ENCODE measurements around the gene TSPAN12.
A peak's percentile ranks its signal among the peaks of the same experiment; 100 is the strongest.
"Not testable (repeated sequence)": the region's sequence is repeated elsewhere in the genome, so short reads cannot be mapped to it uniquely, and the experiment has no call there.

TSPAN12 gene, protein sequence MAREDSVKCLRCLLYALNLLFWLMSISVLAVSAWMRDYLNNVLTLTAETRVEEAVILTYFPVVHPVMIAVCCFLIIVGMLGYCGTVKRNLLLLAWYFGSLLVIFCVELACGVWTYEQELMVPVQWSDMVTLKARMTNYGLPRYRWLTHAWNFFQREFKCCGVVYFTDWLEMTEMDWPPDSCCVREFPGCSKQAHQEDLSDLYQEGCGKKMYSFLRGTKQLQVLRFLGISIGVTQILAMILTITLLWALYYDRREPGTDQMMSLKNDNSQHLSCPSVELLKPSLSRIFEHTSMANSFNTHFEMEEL

GRCh38 chr7:120857588-120858573 is at the start of gene TSPAN12:
Gene TSPAN12, minus strand, starts transcription at chr7:120858144. Its CDS starts 1,381 bp downstream, at chr7:120856763.
- peak within 1 kb of the TSS in 20 of 21 experiments; percentile 29 to 88 (median 70) for H3K27ac ChIP-seq
- H3K4me3 ChIP-seq, result peak within 1 kb of the TSS; percentile 40 to 68 (median 51)

DNA sequence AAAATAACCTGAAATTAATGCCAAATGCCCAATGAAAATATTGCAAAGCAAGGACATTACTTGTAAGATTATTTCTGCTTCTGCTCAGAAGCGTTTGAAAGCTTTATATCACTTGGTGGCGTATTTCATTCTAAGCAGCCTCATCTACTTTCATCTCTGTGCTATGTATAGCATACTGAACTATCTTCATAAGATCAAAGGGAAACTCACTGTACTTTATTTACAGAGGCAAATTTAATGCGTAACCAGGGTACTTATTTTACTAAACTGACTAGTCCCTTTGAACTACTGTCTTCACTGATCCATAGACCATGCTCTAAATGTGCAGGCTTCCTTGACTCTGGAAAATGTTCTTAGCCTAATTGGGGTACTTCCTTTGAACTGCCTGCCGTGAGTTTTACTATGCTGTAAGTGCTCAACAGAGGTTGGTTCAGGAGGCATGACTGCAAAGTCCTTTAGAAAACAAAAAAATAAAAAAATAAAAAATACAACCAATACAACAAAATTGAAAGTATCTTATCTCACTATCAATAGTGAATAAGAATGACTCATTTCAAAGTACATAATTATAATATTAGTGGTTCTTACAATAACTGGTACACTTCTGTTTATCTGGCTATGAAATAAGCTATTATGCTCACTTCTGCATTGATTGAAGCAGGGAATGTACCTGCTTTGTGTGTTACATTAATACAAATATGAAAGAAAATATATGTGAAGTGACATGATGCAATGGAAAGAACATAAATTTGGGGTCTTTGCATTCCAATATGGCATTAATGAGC is 41.0 kb upstream of the TSPAN12 start:
- Histone ChIP-seq H3K4me3 (no peak overlapping the region), H3K27ac (no peak overlapping the region)

DNA sequence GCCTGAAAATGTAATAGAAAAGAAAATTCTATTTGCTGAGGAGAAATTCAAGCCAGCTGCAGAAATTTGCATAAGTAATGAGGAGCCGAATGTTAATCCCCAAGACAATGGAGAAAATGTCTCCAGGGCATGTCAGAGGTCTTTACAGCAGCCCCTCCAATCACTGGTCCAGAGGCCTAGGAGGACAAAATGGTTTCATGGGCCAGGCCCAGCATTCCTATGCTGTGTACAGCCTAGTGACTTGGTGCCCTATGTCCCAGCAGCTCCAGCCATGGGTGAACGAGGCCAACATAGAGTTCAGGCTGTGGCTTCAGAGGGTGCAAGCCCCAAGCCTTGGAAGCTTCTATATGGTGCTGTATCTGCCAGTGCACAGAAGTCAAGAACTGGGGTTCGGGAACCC is 37.3 kb upstream of the TSPAN12 start:
- H3K27ac ChIP-seq, H3K4me3 ChIP-seq: not testable (repeated sequence)

- H3K27ac ChIP-seq, H3K4me3 ChIP-seq: not testable (repeated sequence)
Measured at GRCh38 chr7:120885602-120886001, 27.7 kb upstream of the TSPAN12 start.

GRCh38 chr7:120877701-120878100 is 19.8 kb upstream of the TSPAN12 start:
- Histone ChIP-seq H3K27ac (no peak overlapping the region), H3K4me3 (no peak overlapping the region)

DNA sequence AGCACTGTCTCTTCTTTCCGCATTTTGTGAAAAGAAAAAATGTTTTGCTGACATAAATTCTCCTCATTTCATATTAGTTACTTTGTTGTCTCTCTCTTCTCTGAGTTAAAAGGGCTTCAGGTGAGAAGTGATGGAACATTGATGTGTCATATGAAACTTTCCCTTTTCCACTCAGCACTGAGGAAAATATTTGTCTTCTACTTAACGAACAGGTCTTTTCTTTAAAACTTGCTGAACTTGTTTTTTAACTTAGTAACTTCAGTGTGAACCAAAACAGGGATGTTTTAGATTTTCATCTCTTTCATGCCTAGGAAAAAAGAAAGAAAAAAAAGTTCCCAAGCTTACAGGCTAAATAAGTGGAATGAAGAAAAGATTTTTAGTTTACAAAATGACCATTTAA is 19.0 kb upstream of the TSPAN12 start:
- Histone ChIP-seq H3K27ac (no peak overlapping the region), H3K4me3 (no peak overlapping the region)

- Histone ChIP-seq H3K27ac (no peak overlapping the region), H3K4me3 (no peak overlapping the region)
Measured at GRCh38 chr7:120874722-120875121, 16.8 kb upstream of the TSPAN12 start.

DNA sequence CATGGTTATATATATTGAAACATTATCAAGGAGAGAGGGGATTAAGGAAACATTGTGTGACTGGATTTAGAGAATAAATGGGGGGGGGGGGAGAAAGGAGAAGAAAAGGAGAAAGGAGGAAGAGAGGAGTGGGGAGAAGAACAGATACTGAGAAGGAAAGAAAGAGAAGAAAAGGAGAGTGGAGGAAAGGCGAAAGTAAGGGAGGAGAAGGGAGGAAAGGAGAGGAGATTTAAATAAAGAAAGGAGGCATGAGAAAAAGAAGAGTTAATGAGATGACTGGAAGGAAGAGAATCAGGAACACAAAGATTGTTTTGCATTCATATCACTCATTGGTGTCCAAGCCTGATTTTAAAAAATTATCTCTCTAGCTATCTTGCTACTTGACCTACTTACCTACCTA is 16.1 kb upstream of the TSPAN12 start:
- Histone ChIP-seq H3K27ac (no peak overlapping the region), H3K4me3 (no peak overlapping the region)

- Histone ChIP-seq H3K4me3 (no peak overlapping the region), H3K27ac (no peak overlapping the region)
Measured at GRCh38 chr7:120873401-120873800, 15.5 kb upstream of the TSPAN12 start.

- H3K27ac ChIP-seq, result no peak overlapping the region
- no peak overlapping the region for H3K4me3 ChIP-seq
Measured at GRCh38 chr7:120869700-120870099, 11.8 kb upstream of the TSPAN12 start.

DNA sequence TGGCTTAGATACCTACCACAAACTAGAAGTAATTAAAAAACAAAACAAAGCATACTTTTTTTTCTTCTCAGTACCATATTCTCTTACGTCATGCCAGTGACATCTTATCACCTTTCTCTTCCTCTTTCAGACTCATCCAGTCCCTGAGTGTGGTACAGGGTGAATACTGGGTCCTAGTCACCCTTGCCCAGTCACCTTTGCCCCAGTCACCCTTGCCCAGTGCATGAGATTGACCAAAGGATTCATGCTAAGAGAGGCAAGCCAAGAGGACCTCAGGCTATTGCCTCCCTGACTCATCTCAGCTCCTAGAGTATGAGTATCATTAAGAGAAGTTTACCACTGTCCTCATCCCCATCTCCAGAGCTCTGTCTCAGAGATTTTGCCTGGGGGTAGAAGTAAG is 10.0 kb upstream of the TSPAN12 start:
- Histone ChIP-seq H3K27ac (no peak overlapping the region), H3K4me3 (no peak overlapping the region)

- Histone ChIP-seq H3K27ac (no peak overlapping the region), H3K4me3 (no peak overlapping the region)
Measured at GRCh38 chr7:120865191-120865981, 7.4 kb upstream of the TSPAN12 start.

DNA sequence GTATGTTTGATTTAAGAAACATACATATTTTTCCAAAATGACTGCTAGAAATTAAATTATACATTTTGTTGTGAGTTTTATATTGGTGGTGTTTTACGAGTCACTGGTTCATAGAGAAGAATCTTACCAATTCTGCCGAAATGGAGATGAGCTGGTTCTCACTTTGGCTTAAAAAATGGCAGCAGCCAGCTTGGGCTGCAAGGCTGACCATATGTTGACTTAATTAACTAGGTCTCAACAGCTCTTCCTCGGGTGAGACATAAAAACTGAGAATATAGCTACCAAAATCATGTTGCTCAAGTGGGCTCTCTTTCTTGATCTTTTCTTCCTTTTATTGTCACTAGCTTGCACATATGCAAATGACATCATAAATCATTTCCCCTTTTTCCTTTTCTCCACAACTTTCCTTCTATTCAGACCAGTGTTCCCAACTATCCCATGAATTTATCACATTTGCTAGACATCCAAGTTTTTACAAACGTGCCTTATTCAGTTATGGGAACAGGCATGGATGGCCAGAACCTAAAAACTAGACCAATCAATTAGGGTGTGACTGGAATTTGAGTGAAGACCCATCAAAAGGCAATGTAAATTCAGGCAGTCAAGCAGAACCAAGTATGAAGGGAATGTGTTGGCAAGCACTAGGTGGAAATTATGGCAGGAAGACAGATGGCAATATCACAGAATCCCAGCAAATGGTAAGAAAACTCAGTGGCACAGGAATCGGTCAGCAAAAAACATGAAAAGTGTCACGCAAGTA is 6.4 kb upstream of the TSPAN12 start:
- H3K4me3 ChIP-seq, result no peak overlapping the region
- no peak overlapping the region for H3K27ac ChIP-seq

DNA sequence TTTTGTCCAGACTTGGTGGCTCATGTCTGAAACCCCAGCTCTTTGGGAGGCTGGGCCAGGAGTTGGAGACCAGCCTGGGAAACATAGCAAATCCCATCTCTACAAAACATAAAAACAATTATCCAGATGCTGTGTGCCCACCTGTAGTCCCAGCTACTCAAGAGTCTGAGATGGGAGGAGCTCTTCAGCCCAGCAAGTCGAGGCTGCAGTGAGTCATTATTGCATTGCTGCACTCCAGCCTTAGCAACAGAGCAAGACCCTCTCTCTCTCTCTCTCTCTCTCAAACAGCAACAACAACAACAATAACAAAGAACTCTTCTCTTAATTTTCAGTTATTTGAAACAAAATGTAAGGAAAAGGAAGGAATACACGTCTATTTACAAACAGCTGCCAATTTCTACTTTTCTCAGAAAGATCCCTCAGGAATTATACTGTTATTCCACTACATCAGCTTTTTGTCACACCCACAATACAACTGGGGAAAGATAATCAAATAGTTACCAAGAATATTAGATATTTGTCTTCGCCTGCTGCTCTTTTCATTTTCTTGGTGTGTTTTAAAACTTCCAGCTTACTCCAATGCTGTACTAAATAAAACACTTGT is 5.1 kb upstream of the TSPAN12 start:
- H3K27ac ChIP-seq, result no peak overlapping the region

DNA sequence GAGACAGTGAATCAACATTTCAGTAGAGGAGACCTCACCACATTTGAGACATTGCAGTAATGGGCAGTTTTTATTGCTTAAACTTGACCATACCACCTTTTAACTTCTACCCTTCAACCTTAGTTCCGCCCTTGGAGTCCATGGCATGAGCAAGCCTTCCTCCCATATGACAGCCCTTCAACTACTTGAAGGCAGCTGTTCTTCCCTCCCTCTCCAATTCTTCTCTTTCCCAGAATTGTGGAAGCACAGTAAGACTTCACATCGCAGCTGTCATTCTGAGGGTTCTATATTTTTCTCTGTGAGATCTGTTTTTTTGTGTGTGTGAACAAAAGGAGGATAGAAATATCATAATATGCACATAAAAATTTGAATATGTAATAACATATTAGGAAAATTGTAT is 2.2 kb upstream of the TSPAN12 start:
- no peak overlapping the region for H3K27ac ChIP-seq
- H3K4me3 ChIP-seq, result no peak overlapping the region

More for the DNA sequence above, 5.1 kb upstream of the TSPAN12 start:
- no peak overlapping the region for H3K4me3 ChIP-seq

DNA sequence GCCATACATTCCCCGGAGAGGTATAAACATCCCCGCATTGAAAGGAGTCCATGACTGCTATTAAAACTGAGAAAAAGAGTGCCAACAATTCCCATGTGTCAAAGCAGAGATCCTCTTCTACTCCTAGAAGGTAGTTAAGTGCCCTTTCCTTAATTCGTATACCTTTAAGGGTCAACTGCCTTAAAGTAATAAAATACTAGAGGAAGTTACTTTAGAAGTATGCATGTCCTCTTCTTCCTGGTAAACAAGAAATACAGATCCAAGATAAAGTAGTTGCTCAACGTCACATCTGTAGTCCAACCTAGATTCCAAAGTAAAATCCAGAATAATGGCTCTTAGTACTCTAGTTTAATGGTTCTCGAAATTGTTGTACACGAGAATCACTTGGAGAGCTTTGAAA is 1.5 kb upstream of the TSPAN12 start:
- no peak overlapping the region for H3K4me3 ChIP-seq
- no peak overlapping the region for H3K27ac ChIP-seq

- Histone ChIP-seq H3K4me3 (peak overlapping the region; percentile 40 to 68 (median 51)), H3K27ac (peak overlapping the region in 8 of 21 experiments; percentile 61 to 88 (median 82))
Measured at GRCh38 chr7:120856621-120857352, 1.2 kb downstream of the TSPAN12 start.

Data from skin epidermis (tissue), 12 donors.